Astrocyte (in vitro differentiated cells and primary cell): ENCODE measurements around the gene ATG2B. TPM values are rescaled to one million over a fixed set of nuclear protein-coding genes. Genes with fewer than 3 reads are reported as not detected.

ENCODE experiments used
- DNase-seq: peaks from one replicate; pipeline ENCODE4 v3.0.0-alpha.2; 2010; ENCODE audit warnings: low read depth
- FAIRE-seq: peaks from 2 replicates; lab custom pipeline; 2011; peaks lifted over from hg19 to GRCh38; lab: Jason Lieb, UNC
- H2AFZ ChIP-seq: 2 replicates; pipeline ENCODE4 v1.6.0; 2012; ENCODE audit warnings: low read depth, low read length, inconsistent platforms
- H3K27ac ChIP-seq: 2 replicates; pipeline ENCODE4 v1.5.1; 2011; ENCODE audit warnings: low read depth, low read length, inconsistent platforms
- H3K27me3 ChIP-seq: 2 replicates; pipeline ENCODE4 v1.6.0; 2011; ENCODE audit warnings: low read length, inconsistent platforms; ENCODE audit not compliant: insufficient read depth
- H3K36me3 ChIP-seq: 2 replicates; pipeline ENCODE4 v1.5.1; 2011; ENCODE audit warnings: low read length, inconsistent platforms; ENCODE audit not compliant: insufficient read depth
- H3K4me1 ChIP-seq: 2 replicates; pipeline ENCODE4 v1.5.1; 2011; ENCODE audit warnings: low read length, inconsistent platforms; ENCODE audit not compliant: insufficient read depth
- H3K4me2 ChIP-seq: 2 replicates; pipeline ENCODE4 v1.6.0; 2012; ENCODE audit warnings: low read length, inconsistent platforms
- H3K4me3 ChIP-seq: 2 replicates; pipeline ENCODE4 v1.5.1; 2011; ENCODE audit warnings: low read depth, mild to moderate bottlenecking, low read length, inconsistent platforms; ENCODE audit not compliant: insufficient read depth
- H3K79me2 ChIP-seq: 2 replicates; pipeline ENCODE4 v1.6.0; 2012; ENCODE audit warnings: mild to moderate bottlenecking, low read length, inconsistent platforms; ENCODE audit not compliant: insufficient read depth
- H3K9ac ChIP-seq: 2 replicates; pipeline ENCODE4 v1.6.0; 2012; ENCODE audit warnings: mild to moderate bottlenecking, low read length, inconsistent platforms
- H3K9me3 ChIP-seq: 2 replicates; pipeline ENCODE4 v1.5.1; 2012; ENCODE audit warnings: low read depth, mild to moderate bottlenecking, low read length, inconsistent platforms; ENCODE audit not compliant: insufficient read depth
- H4K20me1 ChIP-seq: 2 replicates; pipeline ENCODE4 v1.6.0; 2012; ENCODE audit warnings: low read length, inconsistent platforms; ENCODE audit not compliant: insufficient read depth
- H3K27ac Mint-ChIP-seq: one replicate; pipeline ENCODE4 v1.8.0; 2021; ENCODE audit warnings: mild to moderate bottlenecking, mixed read lengths; ENCODE audit not compliant: unreplicated experiment
- H3K27me3 Mint-ChIP-seq: one replicate; pipeline ENCODE4 v1.8.0; 2021; ENCODE audit warnings: low read depth, mixed read lengths; ENCODE audit not compliant: unreplicated experiment
- H3K36me3 Mint-ChIP-seq: one replicate; pipeline ENCODE4 v1.8.0; 2021; ENCODE audit warnings: low read depth, mixed read lengths; ENCODE audit not compliant: unreplicated experiment
- H3K4me1 Mint-ChIP-seq: one replicate; pipeline ENCODE4 v1.8.0; 2021; ENCODE audit warnings: low read depth, mixed read lengths; ENCODE audit not compliant: unreplicated experiment
- H3K4me3 Mint-ChIP-seq: one replicate; pipeline ENCODE4 v1.8.0; 2021; ENCODE audit warnings: mild to moderate bottlenecking, moderate library complexity, mixed read lengths; ENCODE audit not compliant: unreplicated experiment
- H3K9me3 Mint-ChIP-seq: one replicate; pipeline ENCODE4 v1.8.0; 2021; ENCODE audit warnings: mild to moderate bottlenecking, mixed read lengths; ENCODE audit not compliant: unreplicated experiment
- EZH2 ChIP-seq: IDR thresholded peaks from 2 replicates; pipeline ENCODE4 v1.6.1; 2012; ENCODE audit warnings: mild to moderate bottlenecking, low read length, inconsistent platforms; ENCODE audit not compliant: insufficient read depth
- total RNA-seq: library from RNA; stranded (reverse); gene quantifications from 2 replicates; pipeline ENCODE4 v1.2.1, GENCODE V29; 2021
- TF ChIP-seq, protein P1 (sequence below): IDR thresholded peaks from 2 replicates; pipeline ENCODE4 v1.5.1; 2011; ENCODE audit warnings: low read depth, mild to moderate bottlenecking, inconsistent platforms, low read length, moderate library complexity; ENCODE audit not compliant: insufficient read depth

ATG2B gene
- total RNA-seq, 1 donor from 2014 or later, result 14.2 TPM

DNA sequence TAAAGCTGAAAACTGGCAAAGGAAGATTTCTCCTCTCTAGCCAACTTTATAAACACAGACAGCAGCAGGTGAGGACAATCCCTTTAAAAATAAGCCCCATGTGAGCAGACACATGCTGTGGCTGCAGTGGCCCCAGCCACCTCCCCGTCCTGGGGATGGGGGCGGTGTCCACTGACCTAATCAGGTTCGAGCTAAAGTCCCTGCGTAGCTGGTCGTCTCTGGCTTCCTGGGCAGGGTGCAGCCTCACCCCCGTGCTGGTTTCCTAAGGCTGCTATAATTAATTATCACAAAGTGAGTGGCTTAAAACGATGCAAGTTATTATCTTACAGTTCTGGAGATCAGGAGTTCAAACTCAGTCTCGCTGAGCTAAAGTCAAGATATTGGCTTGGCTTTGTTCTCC, 106.1 kb downstream of the ATG2B start:
- no peak overlapping the region for H3K4me3 Mint-ChIP-seq
- TF ChIP-seq, protein P1, sequence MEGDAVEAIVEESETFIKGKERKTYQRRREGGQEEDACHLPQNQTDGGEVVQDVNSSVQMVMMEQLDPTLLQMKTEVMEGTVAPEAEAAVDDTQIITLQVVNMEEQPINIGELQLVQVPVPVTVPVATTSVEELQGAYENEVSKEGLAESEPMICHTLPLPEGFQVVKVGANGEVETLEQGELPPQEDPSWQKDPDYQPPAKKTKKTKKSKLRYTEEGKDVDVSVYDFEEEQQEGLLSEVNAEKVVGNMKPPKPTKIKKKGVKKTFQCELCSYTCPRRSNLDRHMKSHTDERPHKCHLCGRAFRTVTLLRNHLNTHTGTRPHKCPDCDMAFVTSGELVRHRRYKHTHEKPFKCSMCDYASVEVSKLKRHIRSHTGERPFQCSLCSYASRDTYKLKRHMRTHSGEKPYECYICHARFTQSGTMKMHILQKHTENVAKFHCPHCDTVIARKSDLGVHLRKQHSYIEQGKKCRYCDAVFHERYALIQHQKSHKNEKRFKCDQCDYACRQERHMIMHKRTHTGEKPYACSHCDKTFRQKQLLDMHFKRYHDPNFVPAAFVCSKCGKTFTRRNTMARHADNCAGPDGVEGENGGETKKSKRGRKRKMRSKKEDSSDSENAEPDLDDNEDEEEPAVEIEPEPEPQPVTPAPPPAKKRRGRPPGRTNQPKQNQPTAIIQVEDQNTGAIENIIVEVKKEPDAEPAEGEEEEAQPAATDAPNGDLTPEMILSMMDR, result no peak
- TF ChIP-seq EZH2, result no peak
- FAIRE-seq, result no peak
- H3K27me3 Mint-ChIP-seq, result peaks cover 6% of the 10 kb centered on the region
- Histone ChIP-seq H3K4me1 (peaks cover 21% of the 10 kb centered on the region), H3K27me3 (peaks cover 7% of the 10 kb centered on the region), H3K9ac (no peak overlapping the region), H3K79me2 (no peaks in the 10 kb centered on the region), H3K4me2 (no peak overlapping the region), H3K36me3 (no peaks in the 10 kb centered on the region), H4K20me1 (no peaks in the 10 kb centered on the region), H2AFZ (no peak overlapping the region), H3K27ac (no peak overlapping the region), H3K9me3 (no peaks in the 10 kb centered on the region), H3K4me3 (no peak overlapping the region)
- H3K36me3 Mint-ChIP-seq, result no peaks in the 10 kb centered on the region
- peaks cover 29% of the 10 kb centered on the region for H3K4me1 Mint-ChIP-seq
- H3K9me3 Mint-ChIP-seq, result no peaks in the 10 kb centered on the region
- DNase-seq, result no peak
- H3K27ac Mint-ChIP-seq, result no peak overlapping the region

DNA sequence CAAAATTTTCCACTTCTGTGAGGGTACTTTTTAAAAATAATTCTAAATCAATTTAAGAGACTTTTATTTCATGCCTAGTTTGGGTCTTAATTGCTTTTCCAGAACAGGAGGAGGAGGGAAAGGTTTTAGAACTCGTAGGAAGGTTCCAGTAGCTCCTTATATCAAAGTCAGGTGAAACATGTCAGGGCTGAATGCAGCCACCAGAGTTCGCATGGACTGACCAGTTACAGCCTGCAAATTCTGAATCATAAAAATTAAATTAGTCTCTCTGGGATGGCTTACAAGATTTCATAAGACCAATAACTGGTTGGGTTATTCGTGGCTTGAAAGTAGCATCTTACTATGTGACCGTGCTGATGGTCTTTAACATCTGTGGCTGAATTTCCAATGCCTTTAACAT, 106.7 kb downstream of the ATG2B start:
- Histone ChIP-seq H3K27ac (no peak overlapping the region), H3K9me3 (no peaks in the 10 kb centered on the region), H2AFZ (no peak overlapping the region), H3K4me2 (no peak overlapping the region), H4K20me1 (no peaks in the 10 kb centered on the region), H3K79me2 (no peaks in the 10 kb centered on the region), H3K4me1 (peaks cover 21% of the 10 kb centered on the region), H3K9ac (no peak overlapping the region), H3K36me3 (no peaks in the 10 kb centered on the region), H3K4me3 (no peak overlapping the region), H3K27me3 (peaks cover 5% of the 10 kb centered on the region)
- Mint-ChIP-seq H3K27me3 (peaks cover 2% of the 10 kb centered on the region), H3K36me3 (no peaks in the 10 kb centered on the region), H3K4me3 (no peak overlapping the region), H3K4me1 (peaks cover 29% of the 10 kb centered on the region), H3K9me3 (no peaks in the 10 kb centered on the region), H3K27ac (no peak overlapping the region)
- TF ChIP-seq, protein P1, result no peak
- TF ChIP-seq EZH2, result no peak
- peak; percentile 26 for FAIRE-seq
- DNase-seq, result no peak

DNA sequence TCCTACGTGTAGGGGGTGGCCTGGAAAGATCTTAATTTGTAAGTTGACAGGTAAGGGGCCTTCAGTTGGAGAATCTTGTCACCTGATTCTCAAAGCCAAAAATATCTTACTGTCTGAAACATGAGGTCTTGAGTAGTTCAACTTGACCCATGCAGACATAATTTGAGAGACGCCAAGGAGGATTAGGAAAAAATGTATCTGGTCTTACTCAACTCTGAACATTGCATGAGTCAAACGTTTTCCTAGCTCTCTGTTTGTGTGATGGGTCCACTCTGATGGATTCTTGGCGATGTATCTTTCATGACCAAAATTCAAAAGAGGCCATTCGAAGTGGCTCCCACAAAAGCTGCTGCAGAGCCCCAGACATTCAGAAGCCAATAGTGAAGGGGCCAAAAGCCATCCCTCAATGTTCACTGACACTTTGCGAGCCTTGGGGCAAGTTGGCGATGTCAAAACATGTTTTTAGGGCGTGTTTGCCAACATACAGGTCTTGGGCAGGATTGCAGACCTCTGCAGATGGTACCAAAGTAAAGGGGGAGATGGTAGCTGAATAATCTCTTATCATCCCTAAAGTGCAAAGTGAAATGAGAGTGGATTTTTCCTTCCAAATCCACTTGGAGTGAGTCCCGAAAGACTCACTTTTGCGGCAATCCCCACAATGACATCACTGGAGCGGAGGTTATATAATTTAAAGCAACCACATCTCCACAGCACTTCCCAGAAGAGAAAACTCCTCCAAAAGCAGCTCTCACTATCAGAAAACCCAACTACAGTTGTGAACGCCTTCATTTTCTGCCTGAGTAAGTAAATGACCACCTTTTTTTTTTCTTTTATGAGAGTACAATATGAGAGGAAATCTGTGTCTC, 107.4 kb downstream of the ATG2B start, which contains the start of gene BDKRB1:
BDKRB1 (plus strand) TSS at position 710 of the 866 bp plus-strand sequence. CDS start 7,473 bp downstream, outside the sequence.
- H3K9ac ChIP-seq, result no peak within 1 kb of the TSS
- no peak within 1 kb of the TSS for H3K4me3 Mint-ChIP-seq
- no peak within 1 kb of the TSS for H3K4me3 ChIP-seq
- no peaks in the 10 kb centered on the region for H3K36me3 Mint-ChIP-seq
- H3K79me2 ChIP-seq, result no peaks in the 10 kb centered on the region
- H2AFZ ChIP-seq, result no peak within 1 kb of the TSS
- peak within 1 kb of the TSS; percentile 51 for H3K4me2 ChIP-seq
- peaks cover 5% of the 10 kb centered on the region for H3K27me3 ChIP-seq
- peak within 1 kb of the TSS; percentile 36 for H3K27ac ChIP-seq
- no peaks in the 10 kb centered on the region for H4K20me1 ChIP-seq
- TF ChIP-seq, protein P1, result no peak
- no peak for TF ChIP-seq EZH2
- H3K4me1 Mint-ChIP-seq, result peaks cover 27% of the 10 kb centered on the region
- DNase-seq (peak; percentile 91), FAIRE-seq (peak; percentile 96)
- H3K9me3 ChIP-seq, result no peaks in the 10 kb centered on the region
- no peaks in the 10 kb centered on the region for H3K36me3 ChIP-seq
- no peaks in the 10 kb centered on the region for H3K27me3 Mint-ChIP-seq
- H3K4me1 ChIP-seq, result peaks cover 21% of the 10 kb centered on the region
- no peak within 1 kb of the TSS for H3K27ac Mint-ChIP-seq
- H3K9me3 Mint-ChIP-seq, result no peaks in the 10 kb centered on the region
